HCT116 (cell line): Measurements from ENCODE around the gene ADGRV1. TPM values are rescaled to one million over a fixed set of nuclear protein-coding genes. Genes with fewer than 3 reads are reported as not detected.

Experiments
- ATAC-seq: fragments of 200-7000 bp; cut with Tn5 transposase; 2 replicates; pipeline ENCODE4 v1.9.1; 2020; ENCODE audit warnings: mild to moderate bottlenecking, moderate library complexity
- BruUV-seq: library from RNA; stranded (reverse); fragments of 400-500 nt; replicated peaks from 2 replicates; lab custom pipeline; 2021; lab: Mats Ljungman, UMichigan
- CTCF ChIA-PET: fragments of 300-600 bp; sonication (Branson Sonifier 250); formaldehyde crosslinking; loops from one replicate; lab custom pipeline; 2021; ENCODE audit warnings: antibody characterized with exemption; lab: Charles Lee
- POLR2A ChIA-PET: fragments of 300-600, 350-600 bp; sonication (Branson Sonifier 250); formaldehyde crosslinking; loops from one replicate; lab custom pipeline; 2021; ENCODE audit warnings: antibody characterized with exemption; lab: Charles Lee
- RAD21 ChIA-PET, 2 experiments: fragments of 300-600 bp; sonication (Branson Sonifier 250); formaldehyde crosslinking; loops; one replicate each; lab custom pipeline; 2023; ENCODE audit warnings: low total read pairs in 2 of 2; ENCODE audit not compliant: uncharacterized antibody in 2 of 2, unreplicated experiment in 2 of 2, low non-redundant PET in 1 of 2; lab: Charles Lee
- DNase-seq: peaks from one replicate; pipeline ENCODE4 v3.0.0-alpha.2; 2010; ENCODE audit warnings: low read depth, low spot score
- H2AFZ ChIP-seq: fragments of 200-600 bp; shearing (Covaris generic), sonication (generic); 2 replicates; pipeline ENCODE4 v1.6.1; 2017; ENCODE audit warnings: low read depth, mixed run types, mixed read lengths, antibody characterized with exemption, low read length; ENCODE audit not compliant: poor library complexity, severe bottlenecking
- H3K27ac ChIP-seq: 2 replicates; pipeline ENCODE4 v1.5.1; 2012; ENCODE audit warnings: low read depth, low read length
- H3K27me3 ChIP-seq: fragments of 200-600 bp; sonication (generic); 2 replicates; pipeline ENCODE4 v1.6.1; 2016; ENCODE audit warnings: mixed run types, low read length, mixed read lengths; ENCODE audit not compliant: insufficient read depth
- H3K36me3 ChIP-seq, 2 experiments: fragments of 200-500 bp in 1 of 2; fragments of 200-600 bp in 1 of 2; sonication (Bioruptor generic) in 1 of 2; sonication (generic) in 1 of 2; 2 replicates each; pipeline versions ENCODE4 v1.5.1 to v1.6.1; 2014 to 2016; ENCODE audit warnings: low read length in 2 of 2, inconsistent platforms in 1 of 2, mixed read lengths in 1 of 2, mixed run types in 1 of 2; ENCODE audit not compliant: insufficient read depth in 2 of 2, control insufficient read depth in 1 of 2
- H3K4me1 ChIP-seq, 2 experiments: fragments of 200-600 bp in 1 of 2; sonication (generic) in 1 of 2; 2 replicates each; pipeline versions ENCODE4 v1.5.1 to v1.6.1; 2012 to 2017; ENCODE audit warnings: low read length in 2 of 2, inconsistent platforms in 1 of 2, mild to moderate bottlenecking in 1 of 2, mixed read lengths in 1 of 2, mixed run types in 1 of 2, moderate library complexity in 1 of 2; ENCODE audit not compliant: insufficient read depth in 2 of 2, control insufficient read depth in 1 of 2
- H3K4me2 ChIP-seq: fragments of 200-600 bp; sonication (generic); 2 replicates; pipeline ENCODE4 v1.6.1; 2017; ENCODE audit warnings: mixed run types, low read length, mixed read lengths
- H3K4me3 ChIP-seq, 2 experiments: fragments of 200-600 bp in 1 of 2; sonication (generic) in 1 of 2; replicated peaks in 1 of 2; 2 replicates each; pipeline ENCODE4 v1.5.1; 2011 to 2016; ENCODE audit warnings: low read length in 2 of 2, control low read depth in 1 of 2, low read depth in 1 of 2, mild to moderate bottlenecking in 1 of 2, mixed read lengths in 1 of 2, mixed run types in 1 of 2
- H3K79me2 ChIP-seq: fragments of 200-600 bp; sonication (generic); 2 replicates; pipeline ENCODE4 v1.6.1; 2017; ENCODE audit warnings: mild to moderate bottlenecking, mixed run types, low read length, moderate library complexity, mixed read lengths; ENCODE audit not compliant: insufficient read depth
- H3K9ac ChIP-seq: fragments of 200-600 bp; sonication (generic); 2 replicates; pipeline ENCODE4 v1.6.1; 2016; ENCODE audit warnings: low read length, mixed read lengths
- H3K9me2 ChIP-seq: fragments of 200-600 bp; sonication (generic), shearing (Covaris generic); 2 replicates; pipeline ENCODE4 v1.6.1; 2017; ENCODE audit warnings: mixed run types, mild to moderate bottlenecking, moderate library complexity; ENCODE audit not compliant: insufficient read depth
- H3K9me3 ChIP-seq, 2 experiments: fragments of 200-500 bp in 1 of 2; fragments of 200-600 bp in 1 of 2; sonication (Bioruptor generic) in 1 of 2; sonication (generic) in 1 of 2; 2 replicates each; pipeline ENCODE4 v1.6.1; 2014 to 2017; ENCODE audit warnings: low read length in 2 of 2, mixed read lengths in 2 of 2, inconsistent platforms in 1 of 2, low read depth in 1 of 2, mild to moderate bottlenecking in 1 of 2, mixed run types in 1 of 2, moderate library complexity in 1 of 2; ENCODE audit not compliant: control insufficient read depth in 1 of 2, insufficient read depth in 1 of 2
- H4K20me1 ChIP-seq: fragments of 200-600 bp; sonication (generic), shearing (Covaris generic); 2 replicates; pipeline ENCODE4 v1.6.1; 2017; ENCODE audit warnings: mixed run types, mild to moderate bottlenecking, moderate library complexity; ENCODE audit not compliant: insufficient read depth
- ATF3 ChIP-seq: IDR thresholded peaks from 2 replicates; pipeline ENCODE4 v1.6.1; 2012
- CBX3 ChIP-seq: IDR thresholded peaks from 2 replicates; pipeline ENCODE4 v1.6.1; 2012; ENCODE audit warnings: low read depth
- CEBPB ChIP-seq: IDR thresholded peaks from 2 replicates; pipeline ENCODE4 v1.6.1; 2012; ENCODE audit warnings: low read depth
- CTCF ChIP-seq, 3 experiments: fragments of 200-600 bp in 1 of 3; sonication (generic) in 1 of 3; IDR thresholded peaks in 2 of 3; conservative IDR thresholded peaks in 1 of 3; 2 replicates each; pipeline ENCODE4 v1.5.1; 2012 to 2017; ENCODE audit warnings: low read depth in 2 of 3, low read length in 2 of 3, antibody characterized with exemption in 1 of 3, borderline replicate concordance in 1 of 3, control low read depth in 1 of 3, mild to moderate bottlenecking in 1 of 3, mixed read lengths in 1 of 3, mixed run types in 1 of 3, moderate library complexity in 1 of 3; ENCODE audit not compliant: insufficient read depth in 1 of 3
- EGR1 ChIP-seq: IDR thresholded peaks from 2 replicates; pipeline ENCODE4 v1.6.1; 2012; ENCODE audit warnings: low read depth
- ELF1 ChIP-seq: IDR thresholded peaks from 2 replicates; pipeline ENCODE4 v1.6.1; 2012; ENCODE audit warnings: low read depth, borderline replicate concordance
- FOSL1 ChIP-seq: IDR thresholded peaks from 2 replicates; pipeline ENCODE4 v1.6.1; 2012; ENCODE audit warnings: low read depth
- POLR2A ChIP-seq: IDR thresholded peaks from 2 replicates; pipeline ENCODE4 v1.7.0; 2011; ENCODE audit warnings: borderline replicate concordance; ENCODE audit not compliant: insufficient read depth, insufficient read length; ENCODE audit errors: extremely low read depth
- POLR2AphosphoS5 ChIP-seq: IDR thresholded peaks from 2 replicates; pipeline ENCODE4 v1.6.1; 2011; ENCODE audit warnings: mild to moderate bottlenecking, low read depth, low read length, moderate library complexity
- RAD21 ChIP-seq: IDR thresholded peaks from 2 replicates; pipeline ENCODE4 v1.6.1; 2012; ENCODE audit warnings: low read depth, mild to moderate bottlenecking
- SRF ChIP-seq: IDR thresholded peaks from 2 replicates; pipeline ENCODE4 v1.6.1; 2012; ENCODE audit warnings: low read depth
- TCF7L2 ChIP-seq: IDR thresholded peaks from 2 replicates; pipeline ENCODE4 v1.7.0; 2011; ENCODE audit warnings: borderline replicate concordance, inconsistent platforms; ENCODE audit not compliant: insufficient read depth, insufficient read length; ENCODE audit errors: extremely low read depth
- YY1 ChIP-seq: IDR thresholded peaks from 2 replicates; pipeline ENCODE4 v1.6.1; 2011; ENCODE audit warnings: low read length, low read depth, moderate library complexity, mild to moderate bottlenecking; ENCODE audit not compliant: insufficient replicate concordance; ENCODE audit errors: extremely low read depth
- ZBTB33 ChIP-seq: IDR thresholded peaks from 2 replicates; pipeline ENCODE4 v1.6.1; 2011; ENCODE audit warnings: mild to moderate bottlenecking, low read length, moderate library complexity; ENCODE audit not compliant: insufficient replicate concordance; ENCODE audit errors: extremely low read depth
- ZFX ChIP-seq: fragments of 450-650 bp; IDR thresholded peaks from 2 replicates; pipeline ENCODE4 v1.6.1; 2017
- ZNF274 ChIP-seq: fragments of 200-500 bp; sonication (Bioruptor generic); IDR thresholded peaks from 2 replicates; pipeline ENCODE4 v1.6.1; 2014; ENCODE audit warnings: mild to moderate bottlenecking, low read depth, low read length, inconsistent platforms
- intact Hi-C: fragments of 100-400 bp; cut with micrococcal nuclease; formaldehyde crosslinking; loops from 2 replicates; pipeline ENCODE4 v1.10.0; 2022
- total RNA-seq: library from RNA; stranded (reverse); gene quantifications from one replicate; pipeline ENCODE4 v1.2.1, GENCODE V29; 2021; ENCODE audit not compliant: unreplicated experiment
- TF ChIP-seq, protein P1 (sequence below): IDR thresholded peaks from 2 replicates; pipeline ENCODE4 v1.6.1; 2012

Gene ADGRV1
- total RNA-seq, 1 experiment from 2014 or later = 6.0 TPM

GRCh38 chr5:90569084-90569483 lies 10.5 kb downstream of the ADGRV1 start:
- H3K9me2 ChIP-seq = no peaks in the 10 kb centered on the region
- TF ChIP-seq ATF3 (no peak), SRF (no peak), ELF1 (no peak), EGR1 (no peak), RAD21 (no peak), POLR2AphosphoS5 (no peak), CEBPB (no peak), CBX3 (no peak), ZNF274 (no peak), TCF7L2 (no peak)
- TF ChIP-seq, all 23 proteins: peak for 0
- no peaks in the 10 kb centered on the region for H3K9me3 ChIP-seq
- no peak overlapping the region for H2AFZ ChIP-seq
- H3K9ac ChIP-seq = no peak overlapping the region
- no peak overlapping the region for H3K4me3 ChIP-seq
- RAD21 ChIA-PET = no interaction called here
- no peak overlapping the region for H3K4me2 ChIP-seq
- H4K20me1 ChIP-seq = no peaks in the 10 kb centered on the region
- no peak overlapping the region for H3K27ac ChIP-seq
- no peak for DNase-seq
- H3K36me3 ChIP-seq = no peaks in the 10 kb centered on the region
- intact Hi-C loops = no loop called here
- H3K79me2 ChIP-seq = no peaks in the 10 kb centered on the region
- no peaks in the 10 kb centered on the region for H3K27me3 ChIP-seq
- CTCF ChIA-PET = no interaction called here
- ATAC-seq = no peak
- BruUV-seq = no TSS peak
- POLR2A ChIA-PET = no interaction called here
- H3K4me1 ChIP-seq = no peaks in the 10 kb centered on the region

- H2AFZ ChIP-seq = no peak overlapping the region
- no peaks in the 10 kb centered on the region for H3K36me3 ChIP-seq
- H3K4me3 ChIP-seq = no peak overlapping the region
- H3K9me2 ChIP-seq = no peaks in the 10 kb centered on the region
- H3K9me3 ChIP-seq = no peaks in the 10 kb centered on the region
- no peaks in the 10 kb centered on the region for H3K4me1 ChIP-seq
- CTCF ChIA-PET = no interaction called here
- H3K4me2 ChIP-seq = no peak overlapping the region
- POLR2A ChIA-PET = no interaction called here
- no peak overlapping the region for H3K9ac ChIP-seq
- no peak for DNase-seq
- H4K20me1 ChIP-seq = no peaks in the 10 kb centered on the region
- no peak overlapping the region for H3K27ac ChIP-seq
- no peak for ATAC-seq
- no TSS peak for BruUV-seq
- no peaks in the 10 kb centered on the region for H3K27me3 ChIP-seq
- H3K79me2 ChIP-seq = no peaks in the 10 kb centered on the region
- intact Hi-C loops = no loop called here
- RAD21 ChIA-PET = no interaction called here
- TF ChIP-seq ZFX = no peak
- TF ChIP-seq CTCF (IDR thresholded peaks at IDR 0.05 in 2 of 3, conservative IDR thresholded peaks at IDR 0.05 in 1 of 3; ENCODE audit: borderline replicate concordance in 1 of 3, insufficient read depth in 1 of 3, low read depth in 2 of 3, low read length in 2 of 3) = no peak
- no peak for TF ChIP-seq CBX3
- TF ChIP-seq, protein P1, sequence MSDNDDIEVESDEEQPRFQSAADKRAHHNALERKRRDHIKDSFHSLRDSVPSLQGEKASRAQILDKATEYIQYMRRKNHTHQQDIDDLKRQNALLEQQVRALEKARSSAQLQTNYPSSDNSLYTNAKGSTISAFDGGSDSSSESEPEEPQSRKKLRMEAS = no peak
- no peak for TF ChIP-seq ZNF274
- TF ChIP-seq POLR2A = no peak
- TF ChIP-seq FOSL1 = no peak
- TF ChIP-seq ELF1 = no peak
- no peak for TF ChIP-seq YY1
- no peak for TF ChIP-seq ZBTB33
- TF ChIP-seq ATF3 = no peak
Measured at GRCh38 chr5:90570034-90570433, 11.4 kb downstream of the ADGRV1 start.
